ENCODE data around the gene IMPA2.
A peak's percentile ranks its signal among the peaks of the same experiment; 100 is the strongest.
"Not testable (repeated sequence)": the region's sequence is repeated elsewhere in the genome, so short reads cannot be mapped to it uniquely, and the experiment has no call there.

The IMPA2 gene

DNA sequence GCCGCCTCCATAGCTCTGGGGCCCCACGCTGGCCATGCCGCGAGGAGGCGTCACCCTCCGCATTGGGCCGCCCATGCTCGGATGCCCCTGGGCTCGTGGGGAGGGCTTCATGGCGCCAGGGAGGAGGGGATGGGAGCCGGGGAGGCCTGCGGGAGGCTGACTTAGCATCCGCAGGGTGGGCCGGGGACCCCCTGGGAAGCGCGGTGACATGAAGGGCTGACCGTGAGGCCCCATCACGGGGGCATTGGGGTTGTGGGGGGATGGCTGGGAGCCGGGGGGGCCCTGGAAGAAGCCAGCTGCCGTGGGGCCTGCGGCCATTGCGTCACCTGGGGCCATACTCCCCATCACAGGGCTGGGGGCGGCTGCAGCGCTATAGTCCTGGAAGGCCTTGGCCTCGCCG lies 86.4 kb downstream of the IMPA2 start:
- DNase-seq: no peak

DNA sequence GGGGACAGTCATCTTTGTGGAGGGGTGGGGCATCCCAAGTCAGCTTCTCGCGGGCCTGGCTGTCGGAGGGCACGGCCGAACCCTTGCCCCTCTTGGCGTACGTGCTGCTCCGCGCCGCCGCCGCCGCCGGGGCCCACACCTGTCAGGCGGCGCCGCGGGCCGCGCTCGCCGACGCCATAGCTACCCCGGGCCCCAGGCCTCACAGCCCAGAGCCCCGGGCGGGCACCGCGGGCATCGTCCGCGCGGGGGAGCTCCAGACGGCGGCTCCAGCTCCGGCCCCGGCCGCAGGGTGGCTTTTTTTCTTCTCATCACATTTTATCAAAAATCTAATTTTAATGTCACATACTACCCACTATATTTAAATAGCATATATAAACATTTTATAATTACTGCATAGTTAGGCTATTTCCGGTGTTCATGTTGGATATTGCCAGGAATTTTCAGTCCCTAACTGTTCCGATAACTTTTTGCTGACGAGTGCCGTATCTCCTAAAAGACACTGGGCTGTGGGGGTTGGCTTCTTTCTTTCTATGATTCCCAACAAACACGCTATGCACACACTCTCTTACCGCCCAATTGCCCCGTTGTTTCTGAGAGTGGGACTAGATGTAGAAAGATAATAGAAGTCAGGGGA lies 87.1 kb downstream of the IMPA2 start:
- not testable (repeated sequence) for DNase-seq

DNA sequence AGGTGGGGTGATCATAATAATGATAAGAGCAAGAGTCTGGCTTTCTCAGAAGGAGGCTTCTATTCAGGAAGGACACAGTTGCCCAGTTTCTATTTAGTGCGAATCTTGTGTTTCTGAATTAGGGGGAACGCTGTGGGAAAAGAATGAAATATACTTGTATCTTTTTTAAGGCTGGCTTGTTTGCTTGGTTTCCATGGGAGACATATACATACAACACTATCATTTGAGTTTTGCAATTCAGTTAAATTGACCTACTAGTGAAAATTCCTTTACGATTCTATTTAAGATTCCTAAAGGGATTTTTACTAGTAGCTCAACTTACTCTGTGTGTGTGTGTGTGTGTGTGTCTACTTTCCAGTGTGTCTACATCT lies 87.6 kb downstream of the IMPA2 start:
- DNase-seq: no peak

DNA sequence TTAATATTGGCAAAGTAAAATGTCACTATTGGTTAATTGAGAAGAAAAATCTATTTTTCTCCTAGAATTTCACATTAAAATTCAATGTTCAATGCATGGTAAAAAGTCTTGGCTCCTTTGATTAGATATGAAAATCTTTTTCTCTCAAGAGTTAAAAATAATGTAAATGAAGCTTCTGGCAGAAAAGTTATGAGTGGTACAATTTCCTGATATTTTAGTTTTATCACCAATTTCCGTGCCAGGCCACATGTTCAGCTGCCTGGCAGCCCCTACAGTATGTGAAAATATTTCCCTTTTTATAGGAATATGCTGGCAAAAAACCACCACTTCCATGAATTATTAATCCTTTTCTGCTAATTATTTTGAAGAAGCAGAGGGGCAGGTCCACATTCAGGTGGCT lies 89.8 kb downstream of the IMPA2 start:
- DNase-seq: not testable (repeated sequence)

DNA sequence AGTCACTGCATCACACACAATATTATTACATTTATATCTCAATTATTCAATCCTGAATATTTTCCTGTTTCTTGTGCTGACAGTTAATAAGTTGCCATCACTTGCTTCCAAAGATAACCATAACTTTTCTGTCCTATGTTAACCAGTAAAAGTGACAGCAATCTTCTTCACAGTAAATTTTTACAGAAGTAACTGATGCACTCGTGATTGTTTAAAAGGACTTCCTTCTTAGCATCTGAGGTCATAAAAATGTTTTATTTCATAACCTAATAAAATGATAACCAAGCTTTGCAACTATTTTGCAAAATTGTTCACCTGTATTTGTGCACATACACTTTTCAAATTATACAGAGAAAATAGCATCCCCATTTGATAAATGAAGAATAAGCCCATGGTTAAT lies 91.7 kb downstream of the IMPA2 start:
- no peak for DNase-seq

DNA sequence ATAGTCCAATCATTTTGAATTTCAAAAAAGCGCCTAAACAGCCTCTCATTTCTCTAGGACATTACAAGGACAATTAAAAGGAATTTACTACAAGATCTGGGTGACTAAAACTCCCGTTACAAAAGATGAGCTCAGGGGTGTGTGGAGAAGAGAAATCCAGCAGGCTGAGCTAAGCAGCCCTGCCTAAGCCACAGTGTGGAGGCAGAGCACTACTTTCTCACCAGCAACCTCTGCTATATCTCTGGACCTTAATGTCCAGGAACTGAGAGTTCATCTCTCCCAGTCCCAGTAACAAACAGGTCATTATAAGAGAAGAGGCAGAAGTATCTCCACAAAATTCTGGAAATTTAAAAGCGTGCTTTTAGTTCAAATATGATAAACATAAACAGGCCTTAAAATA lies 93.4 kb downstream of the IMPA2 start:
- DNase-seq: no peak

DNA sequence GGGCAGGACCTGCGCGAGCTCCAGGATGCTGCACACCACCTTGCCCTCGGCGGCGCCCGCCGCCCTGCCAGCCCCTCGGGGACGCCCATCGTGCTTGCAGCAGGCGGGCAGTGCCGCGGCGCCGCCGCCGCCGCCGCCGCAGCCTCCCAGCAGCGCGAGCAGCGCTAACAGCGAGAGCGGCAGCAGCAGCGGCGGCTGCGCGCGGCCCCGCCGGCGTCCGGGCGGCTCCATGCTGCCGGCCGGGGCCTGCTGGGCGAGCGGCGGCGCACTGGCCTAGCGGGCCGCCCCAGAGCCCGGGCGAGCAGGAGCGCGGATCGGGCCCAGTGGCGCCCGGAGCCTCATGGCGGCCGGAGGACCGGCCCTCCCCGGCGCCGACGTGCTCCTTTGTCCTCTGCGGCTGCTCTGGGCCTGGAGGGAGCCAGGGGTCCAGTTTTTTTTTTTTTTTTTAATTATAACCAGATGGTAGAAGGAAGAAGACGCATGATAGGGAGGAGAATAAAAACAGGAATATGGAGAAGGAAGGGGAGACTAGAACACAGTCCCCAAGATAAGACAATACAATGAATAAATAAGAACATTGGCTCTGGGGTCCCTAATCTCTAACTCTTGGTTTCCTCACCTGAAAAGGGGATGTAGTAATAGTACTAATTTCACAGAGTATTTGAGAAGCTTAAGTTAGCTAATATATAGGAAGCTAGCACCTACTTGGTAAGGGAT lies 95.3 kb downstream of the IMPA2 start:
- peak in 1 of 58 donors; percentile 6 for DNase-seq

DNA sequence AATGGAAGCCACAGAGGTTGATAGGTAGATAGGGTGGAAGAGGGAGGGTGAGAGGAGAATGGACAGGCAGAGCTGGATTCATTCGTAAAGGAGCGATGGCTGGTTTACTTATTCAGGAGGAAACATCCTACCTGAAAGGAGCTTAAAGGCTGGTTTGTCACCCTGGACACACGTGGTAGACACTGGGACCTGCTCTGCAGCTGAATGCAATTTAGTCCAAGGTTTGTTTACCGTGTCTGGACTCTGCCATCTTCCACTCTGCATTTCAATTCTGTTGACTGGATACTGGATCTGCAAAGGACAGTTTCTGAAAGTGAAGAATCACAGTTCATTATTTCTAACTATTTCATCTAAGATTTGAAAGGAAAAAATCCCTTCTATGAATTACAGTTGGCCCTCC lies 96.7 kb downstream of the IMPA2 start:
- DNase-seq: not testable (repeated sequence)

DNA sequence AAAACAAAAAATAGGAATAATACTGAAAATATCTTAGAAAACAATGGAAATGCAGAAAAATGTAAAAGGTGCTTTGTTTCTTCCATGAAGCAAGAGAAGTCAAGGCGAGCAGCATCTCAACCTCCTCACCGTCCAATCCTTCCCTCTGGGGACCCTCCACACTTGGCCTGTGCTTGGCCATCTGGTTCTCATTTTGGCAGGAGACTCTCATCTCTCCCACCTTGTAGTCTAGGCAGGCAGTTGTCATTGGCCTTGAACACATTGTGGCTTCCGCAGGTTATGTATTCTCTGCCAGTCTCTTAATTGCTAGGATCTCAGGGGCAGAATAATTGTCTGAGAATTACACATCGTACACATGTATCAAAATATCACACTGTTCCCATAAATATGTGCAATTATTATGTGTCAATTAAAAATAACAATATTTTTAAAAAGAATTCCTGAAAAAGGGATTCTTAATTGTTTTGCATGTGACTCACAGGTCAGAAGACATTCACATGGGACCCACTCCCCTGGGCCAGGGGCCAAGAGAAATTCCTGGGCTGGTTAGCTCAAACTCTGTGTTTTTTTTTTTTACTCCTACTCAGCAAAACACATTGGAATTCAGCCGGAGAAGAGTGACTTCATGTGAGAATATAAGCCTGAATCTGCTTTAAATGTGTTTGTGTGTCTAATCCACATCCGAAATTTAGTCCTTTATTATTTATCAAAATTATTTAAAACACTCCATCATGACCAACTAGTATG lies 98.4 kb downstream of the IMPA2 start:
- no peak for DNase-seq

All from anterior cingulate cortex (tissue), 58 donors.